Smooth muscle cell (in vitro differentiated cells): ENCODE results near the gene CLEC11A. TPM values are rescaled to one million over a fixed set of nuclear protein-coding genes. Genes with fewer than 3 reads are reported as not detected.
"Not testable (repeated sequence)": the region's sequence is repeated elsewhere in the genome, so short reads cannot be mapped to it uniquely, and the experiment has no call there.

Experiments
- DNase-seq: peaks from one replicate; lab custom pipeline; 2025; ENCODE audit not compliant: unreplicated experiment; lab: John Stamatoyannopoulos, UW
- H2AFZ ChIP-seq: fragments of 200-600 bp; sonication (generic); 2 replicates; pipeline ENCODE4 v1.6.0; 2016; ENCODE audit warnings: antibody characterized with exemption, low read depth, mild to moderate bottlenecking
- H3F3A ChIP-seq: fragments of 200-600 bp; sonication (generic); 2 replicates; pipeline ENCODE4 v1.6.0; 2017; ENCODE audit warnings: antibody characterized with exemption, low read depth
- H3K27ac ChIP-seq: fragments of 200-600 bp; sonication (generic); 2 replicates; pipeline ENCODE4 v1.5.1; 2016; ENCODE audit warnings: low read depth, mild to moderate bottlenecking
- H3K27me3 ChIP-seq: fragments of 200-600 bp; sonication (generic); 2 replicates; pipeline ENCODE4 v1.6.1; 2016; ENCODE audit warnings: low read depth, mild to moderate bottlenecking
- H3K36me3 ChIP-seq: fragments of 200-600 bp; sonication (generic); 2 replicates; pipeline ENCODE4 v1.5.1; 2016; ENCODE audit warnings: low read depth
- H3K4me1 ChIP-seq: fragments of 200-600 bp; sonication (generic); 2 replicates; pipeline ENCODE4 v1.5.1; 2016; ENCODE audit warnings: low read depth
- H3K4me2 ChIP-seq: fragments of 200-600 bp; sonication (generic); 2 replicates; pipeline ENCODE4 v1.6.0; 2016; ENCODE audit warnings: mild to moderate bottlenecking
- H3K4me3 ChIP-seq: fragments of 200-600 bp; sonication (generic); 2 replicates; pipeline ENCODE4 v1.5.1; 2016; ENCODE audit warnings: mild to moderate bottlenecking
- H3K79me2 ChIP-seq: fragments of 200-600 bp; sonication (generic); 2 replicates; pipeline ENCODE4 v1.6.0; 2016; ENCODE audit warnings: low read depth, mild to moderate bottlenecking
- H3K9ac ChIP-seq: fragments of 200-600 bp; sonication (generic); 2 replicates; pipeline ENCODE4 v1.6.0; 2016; ENCODE audit warnings: low read depth
- H3K9me3 ChIP-seq: fragments of 200-600 bp; sonication (generic); replicated peaks from 2 replicates; pipeline ENCODE4 v1.5.1; 2016; ENCODE audit warnings: low read depth
- H4K20me1 ChIP-seq: fragments of 200-600 bp; sonication (generic); 2 replicates; pipeline ENCODE4 v1.6.0; 2016; ENCODE audit warnings: low read depth
- WGBS: methylation state at CpG from one replicate; pipeline ENCODE4 v1.1.7; 2016; ENCODE audit warnings: low lambda C conversion rate; 5-methylcytosine and 5-hydroxymethylcytosine counted together
- polyA plus RNA-seq: library from polyadenylated mRNA; unstranded; fragments of >200 nt; fragmentation: Nextera tagmentation; extraction: Ambion mirVana; gene quantifications from 2 replicates; pipeline ENCODE4 v1.2.1, GENCODE V29; 2016
- total RNA-seq: library from RNA; depleted of rRNA; stranded (reverse); fragments of >200 nt; gene quantifications from 2 replicates; pipeline ENCODE4 v1.2.3, GENCODE V29; 2014
- TF ChIP-seq, protein P1 (sequence below): fragments of 200-600 bp; sonication (generic); IDR thresholded peaks from 2 replicates; pipeline ENCODE4 v1.5.1; 2017; ENCODE audit warnings: borderline replicate concordance, mild to moderate bottlenecking, antibody characterized with exemption; ENCODE audit not compliant: insufficient read depth, poor library complexity, severe bottlenecking

Gene CLEC11A
- total and polyA plus RNA-seq, 2 experiments from 2014 or later: 48.3 to 155 TPM

DNA sequence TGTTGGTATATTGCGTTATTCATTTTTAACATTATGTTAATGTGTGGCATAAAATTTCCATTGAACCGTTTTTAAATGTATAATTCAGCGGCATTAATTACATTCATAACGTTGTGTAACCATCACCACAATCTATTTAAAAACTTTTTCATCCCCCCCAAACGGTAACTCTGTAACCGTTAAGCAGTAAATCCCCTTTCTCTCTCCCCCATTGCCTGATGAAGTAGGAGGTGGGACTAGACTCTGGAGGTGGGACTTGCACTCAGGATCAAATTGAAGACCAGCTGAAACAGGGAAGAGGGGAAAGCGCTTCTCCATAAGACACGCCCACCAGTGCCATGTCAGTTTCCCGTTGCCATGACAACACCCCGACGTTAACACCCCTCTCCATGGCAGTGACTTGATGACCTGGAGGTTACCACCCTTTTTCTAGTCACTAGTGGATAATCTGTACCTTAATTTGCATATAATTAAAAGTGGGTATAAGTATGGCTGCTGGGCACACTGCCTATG, 16.8 kb downstream of the CLEC11A start:
- no peaks in the 10 kb centered on the region for H3K79me2 ChIP-seq
- no peak overlapping the region for H3K4me2 ChIP-seq
- H3K9me3 ChIP-seq: no peaks in the 10 kb centered on the region
- no peak for DNase-seq
- H3K27ac ChIP-seq: no peak overlapping the region
- no peaks in the 10 kb centered on the region for H3F3A ChIP-seq
- no peaks in the 10 kb centered on the region for H3K27me3 ChIP-seq
- TF ChIP-seq, protein P1, sequence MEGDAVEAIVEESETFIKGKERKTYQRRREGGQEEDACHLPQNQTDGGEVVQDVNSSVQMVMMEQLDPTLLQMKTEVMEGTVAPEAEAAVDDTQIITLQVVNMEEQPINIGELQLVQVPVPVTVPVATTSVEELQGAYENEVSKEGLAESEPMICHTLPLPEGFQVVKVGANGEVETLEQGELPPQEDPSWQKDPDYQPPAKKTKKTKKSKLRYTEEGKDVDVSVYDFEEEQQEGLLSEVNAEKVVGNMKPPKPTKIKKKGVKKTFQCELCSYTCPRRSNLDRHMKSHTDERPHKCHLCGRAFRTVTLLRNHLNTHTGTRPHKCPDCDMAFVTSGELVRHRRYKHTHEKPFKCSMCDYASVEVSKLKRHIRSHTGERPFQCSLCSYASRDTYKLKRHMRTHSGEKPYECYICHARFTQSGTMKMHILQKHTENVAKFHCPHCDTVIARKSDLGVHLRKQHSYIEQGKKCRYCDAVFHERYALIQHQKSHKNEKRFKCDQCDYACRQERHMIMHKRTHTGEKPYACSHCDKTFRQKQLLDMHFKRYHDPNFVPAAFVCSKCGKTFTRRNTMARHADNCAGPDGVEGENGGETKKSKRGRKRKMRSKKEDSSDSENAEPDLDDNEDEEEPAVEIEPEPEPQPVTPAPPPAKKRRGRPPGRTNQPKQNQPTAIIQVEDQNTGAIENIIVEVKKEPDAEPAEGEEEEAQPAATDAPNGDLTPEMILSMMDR: no peak
- no peaks in the 10 kb centered on the region for H3K36me3 ChIP-seq
- no peak overlapping the region for H3K4me3 ChIP-seq
- WGBS: 66% methylated on average over 11 of the region's 11 CpGs
- no peaks in the 10 kb centered on the region for H4K20me1 ChIP-seq
- H3K4me1 ChIP-seq: no peaks in the 10 kb centered on the region
- H3K9ac ChIP-seq: no peak overlapping the region
- no peak overlapping the region for H2AFZ ChIP-seq

DNA sequence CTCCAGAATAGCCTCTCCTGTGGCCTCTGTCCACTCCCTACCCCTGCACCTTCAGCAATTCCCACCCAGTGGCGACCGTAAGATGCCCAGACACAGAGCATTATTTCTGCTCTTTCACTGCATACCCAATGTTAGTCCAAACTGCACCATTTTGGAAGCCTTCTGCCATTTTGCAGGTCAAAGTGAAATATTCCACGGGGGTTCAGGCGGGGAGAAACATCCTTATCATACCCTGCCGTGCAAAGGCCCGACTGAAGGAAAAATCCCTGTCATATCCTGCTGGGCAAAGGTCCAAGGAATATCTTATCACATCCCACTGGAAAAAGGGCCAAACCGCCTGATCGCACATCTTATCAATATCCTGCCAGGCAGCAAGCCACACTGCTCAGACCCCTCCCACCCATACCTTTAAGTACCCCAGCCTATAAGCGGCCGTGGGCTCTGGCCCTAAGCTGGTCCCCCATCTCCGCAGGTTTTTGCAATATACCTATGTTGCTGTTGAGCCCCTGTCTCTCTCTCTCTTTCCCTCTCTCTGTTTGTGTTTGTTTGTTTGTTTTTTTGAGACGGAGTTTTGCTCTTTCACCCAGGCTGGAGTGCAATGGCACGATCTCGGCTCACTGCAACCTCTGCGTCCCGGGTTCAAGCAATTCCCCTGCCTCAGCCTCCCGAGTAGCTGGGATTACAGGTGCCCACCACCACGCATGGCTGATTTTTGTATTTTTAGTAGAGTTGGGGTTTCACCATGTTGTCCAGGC, 18.2 kb downstream of the CLEC11A start:
- no peak overlapping the region for H3K4me3 ChIP-seq
- no peaks in the 10 kb centered on the region for H3K9me3 ChIP-seq
- no peaks in the 10 kb centered on the region for H3K27me3 ChIP-seq
- H3F3A ChIP-seq: no peaks in the 10 kb centered on the region
- TF ChIP-seq, protein P1: no peak
- no peak overlapping the region for H2AFZ ChIP-seq
- no peak overlapping the region for H3K9ac ChIP-seq
- DNase-seq: no peak
- H3K36me3 ChIP-seq: no peaks in the 10 kb centered on the region
- no peaks in the 10 kb centered on the region for H4K20me1 ChIP-seq
- 79% methylated on average over 18 of the region's 18 CpGs for WGBS
- H3K4me2 ChIP-seq: no peak overlapping the region
- no peak overlapping the region for H3K27ac ChIP-seq
- no peaks in the 10 kb centered on the region for H3K4me1 ChIP-seq
- no peaks in the 10 kb centered on the region for H3K79me2 ChIP-seq

DNA sequence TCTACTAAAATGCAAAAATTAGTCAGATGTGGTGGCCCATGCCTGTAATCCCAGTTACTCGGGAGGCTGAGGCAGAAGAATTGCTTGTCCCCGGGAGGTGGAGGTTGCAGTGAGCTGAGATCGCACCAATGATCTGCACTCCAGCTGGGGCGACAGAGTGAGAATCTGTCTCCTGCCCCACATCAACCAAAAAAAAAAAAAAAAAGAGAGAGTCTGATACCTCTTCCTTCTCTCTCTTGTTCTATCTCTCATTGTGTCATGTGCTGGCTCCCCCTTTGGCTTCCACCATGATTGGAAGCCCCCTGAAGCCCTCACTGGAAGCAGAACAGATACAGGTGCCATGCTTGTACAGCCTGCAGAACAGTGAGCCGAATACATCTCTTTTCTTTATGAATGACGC, 20.4 kb downstream of the CLEC11A start:
- no peaks in the 10 kb centered on the region for H3K4me1 ChIP-seq
- H3K79me2 ChIP-seq: no peaks in the 10 kb centered on the region
- no peak overlapping the region for H3K27ac ChIP-seq
- no peak overlapping the region for H3K9ac ChIP-seq
- 93% methylated on average over 6 of the region's 6 CpGs for WGBS
- H3F3A ChIP-seq: no peaks in the 10 kb centered on the region
- no peak overlapping the region for H2AFZ ChIP-seq
- no peak overlapping the region for H3K4me2 ChIP-seq
- H3K27me3 ChIP-seq: no peaks in the 10 kb centered on the region
- DNase-seq: no peak
- H3K9me3 ChIP-seq: no peaks in the 10 kb centered on the region
- H3K36me3 ChIP-seq: no peaks in the 10 kb centered on the region
- TF ChIP-seq, protein P1: no peak
- H4K20me1 ChIP-seq: no peaks in the 10 kb centered on the region
- H3K4me3 ChIP-seq: no peak overlapping the region

DNA sequence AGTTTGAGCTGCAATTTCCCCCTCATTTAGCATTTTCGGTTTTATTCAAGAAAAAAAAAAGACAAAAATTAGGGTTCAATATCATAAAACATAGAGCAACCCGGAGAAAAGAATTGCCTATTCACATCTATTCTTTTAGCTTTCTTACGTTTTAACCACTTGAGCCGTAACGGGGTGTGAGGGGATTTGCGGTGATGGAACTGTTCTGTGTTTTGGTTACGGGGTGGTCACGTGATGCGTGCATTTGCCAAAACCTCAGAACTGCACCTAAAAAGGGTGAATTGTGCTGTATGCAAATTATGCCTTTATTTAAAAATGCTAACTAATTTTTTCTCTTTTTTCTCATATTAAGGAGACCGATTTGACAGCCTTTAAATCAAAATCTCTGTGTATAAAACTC, 22.1 kb downstream of the CLEC11A start:
- Histone ChIP-seq H3K4me2 (no peak overlapping the region), H3K79me2 (no peaks in the 10 kb centered on the region), H3K9ac (no peak overlapping the region), H2AFZ (no peak overlapping the region), H3K4me3 (no peak overlapping the region), H3K4me1 (no peaks in the 10 kb centered on the region), H4K20me1 (no peaks in the 10 kb centered on the region), H3K27me3 (no peaks in the 10 kb centered on the region), H3K27ac (no peak overlapping the region), H3K9me3 (no peaks in the 10 kb centered on the region), H3F3A (no peaks in the 10 kb centered on the region), H3K36me3 (no peaks in the 10 kb centered on the region)
- DNase-seq: no peak
- 90% methylated on average over 10 of the region's 10 CpGs for WGBS
- TF ChIP-seq, protein P1: no peak

DNA sequence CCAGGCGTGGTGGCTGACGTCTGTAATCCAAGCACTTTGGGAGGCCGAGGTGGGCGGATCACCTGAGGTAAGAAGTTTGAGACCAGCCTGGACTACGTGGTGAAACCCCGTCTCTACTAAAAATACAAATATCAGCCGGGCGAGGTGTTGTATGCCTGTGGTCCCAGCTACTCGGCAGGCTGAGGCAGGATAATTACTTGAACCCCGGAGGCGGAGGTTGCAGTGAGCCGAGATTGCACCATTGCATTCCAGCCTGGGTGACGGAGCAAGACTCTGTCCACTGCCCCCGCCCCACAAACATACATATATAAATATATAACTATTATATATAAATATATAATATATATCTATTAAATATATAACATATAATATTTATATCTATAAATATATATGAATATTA, 24.0 kb downstream of the CLEC11A start:
- not testable (repeated sequence) for H3F3A ChIP-seq, H3K36me3 ChIP-seq, H3K4me2 ChIP-seq, H3K79me2 ChIP-seq, H3K4me1 ChIP-seq, H3K27me3 ChIP-seq, H2AFZ ChIP-seq, H3K9ac ChIP-seq, DNase-seq, H3K4me3 ChIP-seq, H3K9me3 ChIP-seq, H4K20me1 ChIP-seq, H3K27ac ChIP-seq
- 89% methylated on average over 14 of the region's 14 CpGs for WGBS
